ENCODE data around the gene ABCF3. TPM values are rescaled to one million over a fixed set of nuclear protein-coding genes. Genes with fewer than 3 reads are reported as not detected.

ABCF3 gene
- polyA plus RNA-seq, 1 donor (not counting 4 experiments of a cell fraction or from before 2014, with no cell fraction given) = 39.2 TPM

DNA sequence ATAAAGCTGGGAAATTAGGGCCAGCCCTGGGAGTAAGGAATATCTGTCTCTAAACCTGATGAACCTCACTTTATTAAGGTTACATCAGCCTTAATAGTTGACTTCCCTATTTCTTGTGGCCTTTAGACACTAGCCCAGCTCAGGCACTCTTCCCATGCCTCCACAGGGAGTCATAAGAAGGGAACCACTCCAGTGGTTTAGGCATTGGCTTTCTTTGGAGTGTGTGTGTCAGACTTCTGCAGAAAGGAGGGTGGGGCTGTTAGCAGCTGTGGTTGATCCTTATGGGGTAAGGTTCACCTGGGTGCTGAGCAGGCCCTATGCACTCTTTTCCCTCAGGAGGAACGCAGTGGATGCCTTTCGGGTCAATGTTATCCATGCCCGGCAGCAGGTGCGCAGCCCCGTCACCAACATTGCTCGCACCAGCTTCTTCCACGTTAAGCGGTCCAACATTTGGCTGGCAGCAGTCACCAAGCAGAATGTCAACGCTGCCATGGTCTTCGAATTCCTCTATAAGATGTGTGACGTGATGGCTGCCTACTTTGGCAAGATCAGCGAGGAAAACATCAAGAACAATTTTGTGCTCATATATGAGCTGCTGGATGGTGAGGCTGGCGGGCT is 7.4 kb upstream of the ABCF3 start:
- FAIRE-seq = no peak
- no peak overlapping the region for H3K27ac ChIP-seq (ENCODE audit: control insufficient read depth, insufficient read depth, low read length)
- H3K9me1 ChIP-seq (ENCODE audit: control insufficient read depth, extremely low read depth, insufficient read depth, low read length) = no peaks in the 10 kb centered on the region
- no peaks in the 10 kb centered on the region for H3K27me3 ChIP-seq (ENCODE audit: control insufficient read depth, extremely low read depth, insufficient read depth, low read length)
- H2AFZ ChIP-seq (ENCODE audit: control insufficient read depth, low read length) = no peak overlapping the region
- no peak overlapping the region for H3K4me2 ChIP-seq (ENCODE audit: control insufficient read depth, extremely low read depth, insufficient read depth, low read depth, low read length)
- DNase-seq (ENCODE audit: low read depth, low spot score) = no peak
- H3K79me2 ChIP-seq (ENCODE audit: control insufficient read depth, insufficient read depth, low read length) = peaks cover 44% of the 10 kb centered on the region
- H3K4me3 ChIP-seq (ENCODE audit: control insufficient read depth in 2 of 3, extremely low read depth in 1 of 3, insufficient read depth in 2 of 3, low read depth in 1 of 3, low read length in 3 of 3) = no peak overlapping the region
- peaks cover 56 to 64% of the 10 kb centered on the region in 2 experiments for H3K36me3 ChIP-seq (ENCODE audit: control insufficient read depth in 2 of 2, extremely low read depth in 1 of 2, insufficient read depth in 2 of 2, low read length in 2 of 2)
- H3K9me3 ChIP-seq (ENCODE audit: control insufficient read depth, low read depth, low read length) = no peaks in the 10 kb centered on the region
- peaks cover 28% of the 10 kb centered on the region for H3K4me1 ChIP-seq (ENCODE audit: control insufficient read depth, extremely low read depth, insufficient read depth, low read length)
- dilution Hi-C loops (cut with MboI; ENCODE audit: extremely low pct_ligation_motif_present, low sequenced_read_pairs) = no loop called here
- H3K9ac ChIP-seq (ENCODE audit: control insufficient read depth, extremely low read depth, insufficient read depth, low read length) = no peak overlapping the region
- no peaks in the 10 kb centered on the region for H4K20me1 ChIP-seq (ENCODE audit: control insufficient read depth, extremely low read depth, insufficient read depth, low read length)
- no peak for TF ChIP-seq EZH2 (IDR thresholded peaks at IDR 0.05; ENCODE audit: low read length)
- TF ChIP-seq, protein P1, sequence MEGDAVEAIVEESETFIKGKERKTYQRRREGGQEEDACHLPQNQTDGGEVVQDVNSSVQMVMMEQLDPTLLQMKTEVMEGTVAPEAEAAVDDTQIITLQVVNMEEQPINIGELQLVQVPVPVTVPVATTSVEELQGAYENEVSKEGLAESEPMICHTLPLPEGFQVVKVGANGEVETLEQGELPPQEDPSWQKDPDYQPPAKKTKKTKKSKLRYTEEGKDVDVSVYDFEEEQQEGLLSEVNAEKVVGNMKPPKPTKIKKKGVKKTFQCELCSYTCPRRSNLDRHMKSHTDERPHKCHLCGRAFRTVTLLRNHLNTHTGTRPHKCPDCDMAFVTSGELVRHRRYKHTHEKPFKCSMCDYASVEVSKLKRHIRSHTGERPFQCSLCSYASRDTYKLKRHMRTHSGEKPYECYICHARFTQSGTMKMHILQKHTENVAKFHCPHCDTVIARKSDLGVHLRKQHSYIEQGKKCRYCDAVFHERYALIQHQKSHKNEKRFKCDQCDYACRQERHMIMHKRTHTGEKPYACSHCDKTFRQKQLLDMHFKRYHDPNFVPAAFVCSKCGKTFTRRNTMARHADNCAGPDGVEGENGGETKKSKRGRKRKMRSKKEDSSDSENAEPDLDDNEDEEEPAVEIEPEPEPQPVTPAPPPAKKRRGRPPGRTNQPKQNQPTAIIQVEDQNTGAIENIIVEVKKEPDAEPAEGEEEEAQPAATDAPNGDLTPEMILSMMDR (optimal IDR thresholded peaks at IDR 0.05 in 1 of 3, IDR thresholded peaks at IDR 0.05 in 1 of 3, conservative IDR thresholded peaks at IDR 0.05 in 1 of 3; ENCODE audit: extremely low read depth in 1 of 3, insufficient read depth in 2 of 3, low read length in 3 of 3) = no peak

DNA sequence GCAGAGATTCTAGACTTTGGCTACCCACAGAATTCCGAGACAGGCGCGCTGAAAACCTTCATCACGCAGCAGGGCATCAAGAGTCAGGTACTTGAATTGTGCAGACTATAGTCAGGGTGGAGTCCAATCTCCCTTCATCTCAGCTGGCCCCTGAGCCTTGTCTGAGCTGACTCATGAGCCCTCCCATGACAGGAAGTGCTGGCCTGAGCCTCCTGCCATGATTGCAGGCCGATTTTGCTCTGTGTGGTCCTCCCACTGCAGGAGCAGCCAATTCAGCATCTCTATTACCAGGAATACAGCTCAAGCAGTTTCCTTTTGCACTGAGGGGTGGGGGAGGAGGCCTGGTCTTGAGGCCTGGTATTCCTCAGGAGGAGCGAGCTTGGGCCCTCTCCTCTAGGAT is 5.8 kb upstream of the ABCF3 start:
- peaks cover 39% of the 10 kb centered on the region for H3K79me2 ChIP-seq (ENCODE audit: control insufficient read depth, insufficient read depth, low read length)
- dilution Hi-C loops (cut with MboI; ENCODE audit: extremely low pct_ligation_motif_present, low sequenced_read_pairs) = no loop called here
- no peak overlapping the region for H3K9ac ChIP-seq (ENCODE audit: control insufficient read depth, extremely low read depth, insufficient read depth, low read length)

More for the DNA sequence above, 5.8 kb upstream of the ABCF3 start:
- Histone ChIP-seq H3K4me3 (ENCODE audit: control insufficient read depth in 2 of 3, extremely low read depth in 1 of 3, insufficient read depth in 2 of 3, low read depth in 1 of 3, low read length in 3 of 3) (no peak overlapping the region), H3K27me3 (ENCODE audit: control insufficient read depth, extremely low read depth, insufficient read depth, low read length) (no peaks in the 10 kb centered on the region), H3K36me3 (ENCODE audit: control insufficient read depth in 2 of 2, extremely low read depth in 1 of 2, insufficient read depth in 2 of 2, low read length in 2 of 2) (peaks cover 59 to 70% of the 10 kb centered on the region in 2 experiments), H3K4me1 (ENCODE audit: control insufficient read depth, extremely low read depth, insufficient read depth, low read length) (peaks cover 21% of the 10 kb centered on the region), H3K4me2 (ENCODE audit: control insufficient read depth, extremely low read depth, insufficient read depth, low read depth, low read length) (no peak overlapping the region), H3K27ac (ENCODE audit: control insufficient read depth, insufficient read depth, low read length) (no peak overlapping the region), H2AFZ (ENCODE audit: control insufficient read depth, low read length) (no peak overlapping the region), H3K9me1 (ENCODE audit: control insufficient read depth, extremely low read depth, insufficient read depth, low read length) (no peaks in the 10 kb centered on the region), H4K20me1 (ENCODE audit: control insufficient read depth, extremely low read depth, insufficient read depth, low read length) (no peaks in the 10 kb centered on the region), H3K9me3 (ENCODE audit: control insufficient read depth, low read depth, low read length) (no peaks in the 10 kb centered on the region)
- DNase-seq (ENCODE audit: low read depth, low spot score) = no peak
- TF ChIP-seq, protein P1 (optimal IDR thresholded peaks at IDR 0.05 in 1 of 3, IDR thresholded peaks at IDR 0.05 in 1 of 3, conservative IDR thresholded peaks at IDR 0.05 in 1 of 3; ENCODE audit: extremely low read depth in 1 of 3, insufficient read depth in 2 of 3, low read length in 3 of 3) = no peak
- no peak for TF ChIP-seq EZH2 (IDR thresholded peaks at IDR 0.05; ENCODE audit: low read length)
- FAIRE-seq = no peak
